ENCODE results near the gene GRID1.

The GRID1 gene

DNA sequence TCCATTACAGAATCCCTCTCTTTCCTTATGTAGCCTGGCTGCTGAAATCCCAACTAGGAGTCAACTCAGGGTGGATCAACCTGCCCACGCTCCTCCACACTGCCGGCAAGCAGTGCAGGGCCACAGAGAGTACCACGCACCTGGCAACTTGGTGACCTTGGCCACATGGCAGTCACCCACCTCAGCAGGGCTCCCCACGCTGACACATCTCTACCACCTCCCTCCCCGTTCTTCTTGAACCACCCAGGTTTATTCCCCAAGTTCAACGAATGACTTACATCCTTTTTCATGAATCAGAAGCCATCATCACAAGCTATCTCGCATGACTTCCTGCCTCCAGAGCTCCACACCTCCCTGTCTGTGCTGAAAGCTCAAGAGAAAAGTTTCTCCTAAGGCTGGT is 153.4 kb downstream of the GRID1 start:
- no peak for DNase-seq (ENCODE audit: low spot score)

DNA sequence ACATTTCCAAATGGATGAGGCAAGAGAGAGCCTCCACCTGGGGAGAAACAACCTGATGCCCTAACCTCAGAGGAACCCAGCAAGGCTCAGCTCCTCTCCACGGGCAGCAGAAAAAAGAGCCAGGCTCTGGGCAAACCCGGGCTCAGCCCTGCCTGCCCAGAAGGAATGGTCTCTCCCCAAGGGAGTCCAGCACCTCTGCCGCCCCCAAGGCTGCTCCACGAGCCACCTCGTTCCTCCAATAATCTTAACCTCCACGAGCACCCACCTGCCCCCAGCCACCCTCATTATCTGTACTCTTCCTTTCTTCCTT is 154.2 kb downstream of the GRID1 start:
- no peak for DNase-seq (ENCODE audit: low spot score)

DNA sequence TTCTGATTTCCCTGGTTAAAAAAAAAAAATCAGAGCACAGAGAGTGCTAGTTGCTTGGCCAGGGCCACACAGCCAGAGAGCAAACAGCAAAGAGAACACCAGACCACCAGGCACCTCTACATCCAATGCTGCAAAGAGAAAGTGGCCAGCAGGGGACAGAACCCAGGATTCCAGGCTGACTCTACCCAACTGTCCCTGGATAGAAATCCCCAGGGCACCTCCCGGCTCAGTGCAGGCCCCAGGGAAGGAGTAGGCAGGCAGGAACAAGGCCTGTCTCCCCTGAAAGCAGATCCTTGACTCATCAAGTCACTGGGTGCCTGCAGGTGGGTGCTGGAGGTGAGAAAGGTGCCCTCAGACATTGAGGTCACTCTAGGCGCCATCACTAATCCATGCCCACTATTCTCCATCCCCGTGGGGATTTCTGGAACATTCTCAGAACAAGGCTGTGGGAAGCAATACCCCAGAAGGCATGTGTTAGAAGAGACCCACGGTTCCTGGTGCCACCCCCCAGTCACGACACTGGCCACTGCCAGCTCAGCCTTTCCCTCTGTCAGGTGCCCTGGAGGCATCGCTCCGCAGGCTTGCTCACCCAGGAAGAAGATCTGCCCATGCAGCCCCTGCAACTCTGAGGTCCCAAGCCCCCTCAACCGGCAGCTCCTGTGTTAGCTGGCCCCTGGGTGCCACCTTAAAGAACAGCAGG is 154.8 kb downstream of the GRID1 start:
- DNase-seq (ENCODE audit: low spot score): no peak

DNA sequence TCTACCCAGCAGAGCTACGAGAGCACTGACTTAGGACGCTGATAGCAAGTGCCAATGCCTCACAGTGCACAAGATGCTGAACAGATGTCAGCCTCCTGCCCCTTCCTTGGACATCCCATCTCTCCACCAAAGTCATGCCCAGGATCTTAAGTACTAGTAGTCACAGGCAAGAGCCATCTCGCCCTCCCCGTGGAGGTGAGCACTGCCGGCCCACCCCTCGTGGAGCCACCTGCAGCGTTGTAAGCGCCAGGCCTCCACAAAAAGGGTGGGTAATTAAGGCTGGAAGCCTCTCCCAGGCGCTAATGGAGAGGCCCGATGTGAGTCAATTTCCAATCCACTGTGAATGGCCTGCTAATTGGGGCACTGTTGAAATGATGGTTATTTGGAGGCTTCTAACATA is 156.2 kb downstream of the GRID1 start:
- DNase-seq (ENCODE audit: low spot score): no peak

DNA sequence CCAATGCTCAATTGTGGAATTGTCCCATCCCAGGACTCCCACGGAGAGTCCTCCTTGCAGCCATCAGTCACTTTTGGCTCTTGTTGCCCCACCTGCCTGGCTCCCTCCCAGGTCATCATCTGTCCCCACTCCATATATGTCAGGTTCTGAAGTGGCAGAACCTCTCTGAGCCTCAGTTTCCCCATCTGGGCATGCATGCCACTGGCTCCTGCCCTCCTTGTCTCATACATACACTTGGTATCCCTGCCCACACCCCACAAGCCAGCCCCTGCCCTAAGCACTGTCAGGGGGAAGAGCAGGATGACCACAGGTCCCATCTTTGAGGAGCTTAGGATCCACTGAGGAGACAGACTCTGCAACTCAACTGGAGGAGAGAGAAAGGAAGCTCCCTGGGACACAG is 156.9 kb downstream of the GRID1 start:
- DNase-seq (ENCODE audit: low spot score): no peak

DNA sequence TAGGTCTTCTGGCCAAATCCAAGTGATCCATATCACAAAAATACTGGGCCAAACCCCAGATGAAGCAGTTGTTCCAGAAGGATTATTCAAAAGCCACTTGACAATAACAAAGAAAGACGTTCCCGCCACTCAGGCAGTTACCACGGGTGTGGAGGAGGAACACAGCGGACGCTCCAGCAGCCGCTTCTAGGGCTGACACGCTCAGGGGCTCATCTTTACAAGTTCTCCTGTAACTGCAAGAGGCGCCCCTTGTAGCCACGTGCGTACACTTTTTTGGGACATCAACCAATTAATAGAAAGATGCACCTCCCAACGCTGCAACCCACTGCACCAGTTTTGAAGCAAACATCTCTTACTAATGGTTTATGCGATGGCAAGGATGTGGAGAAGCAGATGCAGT is 159.4 kb downstream of the GRID1 start:
- DNase-seq (ENCODE audit: low spot score): no peak

DNA sequence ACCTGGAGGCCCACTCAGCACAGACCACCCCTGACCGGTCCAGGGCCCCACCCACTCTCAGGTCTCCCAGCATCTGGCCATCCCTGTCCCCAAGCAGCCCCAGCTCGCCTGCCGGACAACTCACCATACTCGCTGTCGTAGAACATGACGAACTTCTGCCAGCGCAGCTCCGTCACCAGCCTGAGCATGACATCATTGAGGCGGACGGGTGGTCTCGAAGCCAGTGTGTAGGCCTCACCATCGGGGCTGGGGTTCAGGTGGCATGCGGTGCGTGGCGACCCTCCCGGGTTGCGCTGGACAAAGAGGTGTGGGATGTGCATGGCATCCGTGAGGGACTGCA is 160.4 kb downstream of the GRID1 start:
- no peak for DNase-seq (ENCODE audit: low spot score)

DNA sequence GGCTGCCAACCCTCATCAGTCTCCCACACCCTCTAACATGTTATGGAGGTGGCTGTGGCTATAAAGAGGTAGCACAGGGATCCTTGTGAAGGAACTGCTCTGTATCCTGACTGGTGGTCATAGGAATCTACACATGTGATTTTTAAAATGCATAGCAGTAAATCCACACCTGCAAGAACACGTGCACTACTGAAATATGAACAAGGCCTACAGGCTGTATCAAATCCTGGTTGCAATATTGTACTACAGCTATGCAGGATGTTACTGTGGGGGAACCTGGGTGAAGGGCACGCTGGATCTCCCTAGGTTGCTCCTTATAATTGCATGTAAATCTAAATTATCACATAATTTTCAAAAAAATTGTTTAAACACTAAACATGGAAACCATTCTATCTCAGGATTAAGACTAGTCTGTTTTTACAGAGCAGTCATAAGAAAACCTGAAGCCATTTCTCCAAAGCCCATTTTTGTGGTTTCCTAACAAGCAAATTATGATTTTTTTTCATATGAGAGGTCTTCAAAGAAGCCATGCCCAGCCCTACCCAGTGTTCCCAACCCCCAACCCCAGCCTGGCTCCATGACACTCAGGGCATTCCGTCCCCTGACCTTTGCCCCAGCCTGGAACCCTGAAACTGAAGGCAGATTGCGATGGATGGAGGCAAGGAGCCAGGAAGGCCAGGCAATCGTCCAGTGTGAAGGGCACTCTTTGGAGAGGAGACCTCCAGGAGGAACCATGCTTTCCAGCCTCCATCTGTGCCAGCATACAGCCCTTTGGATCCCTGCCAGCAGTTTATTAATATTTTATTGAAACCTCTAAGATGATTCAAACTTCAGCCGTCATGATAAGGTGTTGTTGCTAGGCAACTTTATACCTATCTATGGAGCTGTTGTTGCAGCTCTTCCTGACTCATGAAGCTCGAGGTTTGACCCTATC is 161.0 kb downstream of the GRID1 start:
- no peak for DNase-seq (ENCODE audit: low spot score)

DNA sequence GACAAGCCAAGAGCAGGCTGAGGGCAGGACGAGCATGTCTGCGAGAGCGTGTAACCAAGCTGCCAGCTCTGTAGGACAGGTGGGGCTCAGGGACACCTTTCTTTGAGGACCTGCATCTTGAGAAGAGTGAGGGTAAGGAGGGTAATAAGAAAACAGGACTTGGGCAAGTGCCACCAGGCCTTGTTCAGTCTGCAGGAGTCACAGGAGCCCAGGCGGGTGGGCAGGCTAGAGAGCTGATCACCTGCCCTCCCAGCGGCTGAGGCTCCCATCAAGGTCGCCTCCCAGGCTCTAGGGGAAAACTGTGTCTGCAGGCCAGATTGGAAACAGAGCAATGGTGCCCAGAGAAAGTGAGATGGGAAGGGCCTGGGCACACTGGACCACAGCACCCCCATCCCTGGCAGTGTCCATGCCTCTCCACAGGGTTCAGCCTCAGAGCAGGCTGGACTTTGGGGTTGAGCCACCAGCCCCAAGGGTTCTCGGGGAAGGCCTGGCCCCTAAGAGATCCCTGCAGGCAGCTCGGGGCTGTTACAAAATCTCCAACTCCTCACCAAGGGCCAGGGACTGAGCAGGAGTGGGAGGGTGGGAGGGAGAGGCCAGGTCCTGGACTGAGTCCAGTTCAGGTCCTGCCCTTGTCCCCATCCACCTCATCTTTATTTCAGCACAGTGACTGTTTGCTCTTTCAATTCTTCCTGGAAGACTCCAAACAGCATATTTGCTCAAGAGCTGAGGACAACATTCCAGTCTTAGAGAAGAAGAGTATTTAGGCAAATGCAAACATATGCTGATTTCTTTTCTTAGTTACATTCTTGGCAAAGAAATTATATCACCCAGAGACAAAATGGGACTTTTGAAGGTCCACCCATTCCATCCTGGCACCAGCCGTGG is 161.9 kb downstream of the GRID1 start:
- no peak for DNase-seq (ENCODE audit: low spot score)

DNA sequence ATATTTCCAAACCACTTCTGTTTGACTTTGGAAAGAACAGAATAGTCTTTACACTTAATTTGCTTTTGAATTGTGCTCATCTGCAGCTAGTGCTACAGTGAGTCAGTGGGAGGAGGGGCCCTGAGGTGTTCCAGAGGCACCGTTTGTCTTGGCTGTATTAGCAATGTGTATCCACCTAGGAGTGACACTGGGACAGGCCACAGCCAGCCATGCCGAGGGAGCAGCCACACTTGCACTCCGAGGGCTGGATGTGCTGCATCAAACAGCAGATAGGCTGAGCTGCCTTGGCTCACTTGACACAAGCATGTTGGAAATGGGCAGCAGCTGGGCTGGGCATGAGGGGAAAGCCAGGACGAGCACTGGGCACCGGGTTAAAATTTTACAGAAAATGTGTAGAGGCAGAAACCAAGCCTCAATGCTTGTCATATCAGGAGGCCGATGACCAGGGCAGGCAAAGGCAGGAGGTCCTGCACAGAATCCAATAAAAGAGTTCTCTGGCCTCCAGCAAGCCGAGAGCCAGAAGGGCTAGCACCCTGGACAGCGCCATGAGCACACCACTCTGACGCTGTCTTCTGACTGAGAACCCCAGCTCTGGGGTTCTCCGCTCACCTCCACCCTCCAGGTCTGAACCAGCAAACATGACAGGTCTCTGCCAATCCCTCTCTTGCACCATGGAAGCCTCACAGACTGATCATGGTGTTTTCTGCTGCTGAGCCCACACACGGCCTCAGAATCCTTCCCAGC is 163.3 kb downstream of the GRID1 start:
- DNase-seq (ENCODE audit: low spot score): no peak

DNA sequence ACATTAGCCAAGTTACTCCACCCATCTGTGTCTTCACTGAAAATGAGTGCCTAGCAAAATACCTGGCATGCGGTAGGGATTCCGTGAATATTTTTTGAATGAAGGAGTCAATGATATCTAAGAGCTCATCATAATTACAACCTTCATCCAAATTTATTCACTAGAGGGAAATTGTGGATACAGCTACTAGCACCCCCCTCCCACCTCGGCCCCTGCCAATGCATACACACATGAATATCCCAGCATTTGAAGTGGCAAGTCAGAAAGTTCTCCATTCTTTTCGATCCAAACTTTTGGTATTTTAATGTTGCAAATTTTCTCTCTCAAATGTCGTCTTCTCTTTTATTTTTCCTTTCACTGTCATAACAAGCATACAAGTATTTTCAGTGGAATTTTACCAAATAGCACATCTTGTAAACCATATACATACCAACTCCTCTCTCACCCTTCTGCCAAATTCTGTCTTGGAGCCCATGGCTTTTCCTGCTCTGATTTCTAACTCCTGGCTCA is 164.3 kb downstream of the GRID1 start:
- DNase-seq (ENCODE audit: low spot score): no peak

DNA sequence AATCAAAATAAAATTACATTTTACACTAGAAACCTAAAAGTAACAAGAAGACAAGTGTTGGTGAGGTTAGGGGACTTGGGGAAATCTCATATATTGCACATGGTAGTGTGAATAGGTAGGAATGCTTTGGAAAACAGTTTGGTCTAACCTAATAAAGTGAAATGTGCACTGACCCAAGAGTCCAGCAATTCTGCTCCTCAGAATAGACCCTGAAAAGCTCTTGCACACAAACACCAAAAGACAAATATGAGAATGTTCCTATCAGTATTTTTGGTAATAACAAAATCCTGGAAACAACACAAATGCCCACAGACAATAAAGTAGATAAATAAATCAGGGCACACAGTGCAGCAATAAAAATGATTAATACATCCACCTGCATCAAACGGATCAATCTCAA is 165.7 kb downstream of the GRID1 start:
- DNase-seq (ENCODE audit: low spot score): no peak

DNA sequence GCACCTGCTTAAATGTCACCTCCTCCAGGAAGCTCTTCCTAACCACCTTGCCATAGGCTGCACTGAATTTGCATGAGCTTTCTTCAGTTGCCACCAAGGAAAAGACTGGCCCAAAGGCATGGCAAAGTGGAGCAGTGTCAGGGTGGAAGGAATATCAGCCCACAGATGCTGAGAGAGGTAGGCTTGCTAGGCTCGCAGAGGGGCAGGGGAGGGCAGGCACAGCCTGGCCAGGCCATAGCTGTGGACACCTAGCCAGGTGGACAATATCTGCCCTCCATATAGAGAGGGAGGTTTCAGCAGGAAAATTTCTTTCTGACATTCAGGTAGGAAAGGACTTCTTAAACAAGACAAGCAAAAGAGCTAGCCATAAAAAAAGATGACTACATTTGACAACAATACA is 166.3 kb downstream of the GRID1 start:
- no peak for DNase-seq (ENCODE audit: low spot score)

DNA sequence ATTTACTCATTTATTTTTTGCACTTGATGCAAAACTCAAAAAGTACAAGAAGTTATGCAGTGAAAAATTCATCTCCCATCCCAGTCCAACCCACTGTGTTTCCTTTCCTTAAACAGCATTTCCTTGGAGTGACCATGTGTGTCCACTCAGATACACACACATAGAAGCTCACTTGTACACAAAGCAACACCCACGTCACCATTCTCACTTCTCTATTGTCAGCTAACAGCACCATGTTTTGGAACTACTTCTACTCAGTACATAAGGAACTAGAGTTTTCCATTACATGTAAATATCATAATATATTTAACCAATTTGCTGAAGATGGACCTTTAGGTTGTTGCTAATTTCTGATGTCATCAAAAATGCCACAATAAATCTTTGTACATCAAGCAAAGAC is 167.6 kb downstream of the GRID1 start:
- DNase-seq (ENCODE audit: low spot score): no peak

DNA sequence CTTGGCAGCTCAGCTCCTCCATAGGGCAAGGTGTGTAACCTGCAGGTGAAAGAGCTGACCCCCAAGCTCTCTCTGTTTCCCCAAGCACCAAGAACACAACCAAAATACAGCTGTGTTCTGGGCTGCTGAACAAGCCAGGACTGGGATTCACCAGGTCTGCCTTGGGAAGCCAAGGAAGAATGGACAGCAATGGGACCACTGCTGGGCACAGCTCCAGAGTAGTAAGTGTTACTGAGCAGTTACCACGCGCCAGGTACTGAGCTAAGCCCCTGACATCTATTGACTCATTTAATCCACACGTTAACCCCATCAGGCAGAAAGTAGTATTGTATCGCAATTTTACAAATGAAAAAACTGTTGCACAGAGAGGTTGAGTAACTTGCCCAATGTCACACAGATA is 168.3 kb downstream of the GRID1 start:
- no peak for DNase-seq (ENCODE audit: low spot score)

DNA sequence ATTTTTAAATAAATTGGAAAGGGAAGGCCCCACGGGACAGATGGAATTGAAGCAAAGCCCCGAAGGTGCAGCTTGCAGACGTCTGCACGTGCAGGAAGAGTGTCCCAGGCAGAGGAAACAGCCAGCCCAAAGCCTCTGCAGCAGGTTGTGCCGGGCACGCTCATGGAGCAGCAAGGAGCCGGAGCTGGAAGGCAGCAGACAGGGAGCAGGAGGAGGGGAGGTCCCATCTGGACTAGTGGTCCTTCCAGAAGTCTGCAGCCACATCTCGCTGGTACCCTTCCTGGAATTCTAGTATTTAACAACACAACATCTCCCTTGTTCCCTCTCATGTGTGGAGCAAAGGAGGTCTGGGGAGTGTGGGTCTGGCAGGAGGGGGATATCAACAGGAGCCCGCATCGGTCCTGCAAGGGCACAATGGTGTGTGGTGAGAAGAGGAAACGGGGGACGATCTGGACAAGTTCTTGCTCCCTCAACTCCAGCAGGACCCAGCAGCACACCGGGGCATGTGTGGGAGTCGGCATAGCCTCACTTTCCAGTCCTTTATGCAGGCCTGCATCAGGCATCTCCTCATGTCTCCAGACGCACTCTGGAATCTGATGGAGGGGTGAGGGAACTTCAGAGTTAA is 169.3 kb downstream of the GRID1 start:
- DNase-seq (ENCODE audit: low spot score): no peak

DNA sequence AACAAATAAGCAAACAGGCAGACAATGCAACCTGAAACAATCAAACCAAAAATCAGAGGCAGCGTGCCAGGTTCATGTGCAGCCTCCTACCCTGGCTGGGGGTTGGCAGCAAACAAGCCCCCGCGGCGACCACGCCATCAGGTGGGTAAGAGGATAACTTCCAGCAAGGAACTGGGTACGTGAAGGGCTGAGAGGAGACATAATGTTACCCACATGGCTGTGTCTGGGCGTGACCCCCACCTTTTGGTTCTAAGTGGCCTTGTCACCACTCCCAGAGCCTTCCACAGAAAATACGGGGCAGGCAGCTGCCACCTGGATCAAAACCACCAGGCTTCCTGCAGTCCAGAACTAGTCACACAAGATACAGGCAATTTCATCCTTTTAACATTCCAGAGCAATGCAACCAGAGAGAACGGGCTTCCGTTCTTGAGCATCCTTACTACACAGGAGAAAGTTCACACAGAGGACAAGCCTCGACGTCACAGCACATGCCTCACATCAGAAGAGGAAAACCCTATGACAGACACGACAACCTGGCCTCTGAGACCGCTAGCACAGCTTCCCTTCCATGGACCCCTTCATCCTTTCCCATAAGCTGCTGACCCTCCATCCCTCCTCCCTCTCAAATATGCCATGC is 171.0 kb downstream of the GRID1 start:
- no peak for DNase-seq (ENCODE audit: low spot score)

DNA sequence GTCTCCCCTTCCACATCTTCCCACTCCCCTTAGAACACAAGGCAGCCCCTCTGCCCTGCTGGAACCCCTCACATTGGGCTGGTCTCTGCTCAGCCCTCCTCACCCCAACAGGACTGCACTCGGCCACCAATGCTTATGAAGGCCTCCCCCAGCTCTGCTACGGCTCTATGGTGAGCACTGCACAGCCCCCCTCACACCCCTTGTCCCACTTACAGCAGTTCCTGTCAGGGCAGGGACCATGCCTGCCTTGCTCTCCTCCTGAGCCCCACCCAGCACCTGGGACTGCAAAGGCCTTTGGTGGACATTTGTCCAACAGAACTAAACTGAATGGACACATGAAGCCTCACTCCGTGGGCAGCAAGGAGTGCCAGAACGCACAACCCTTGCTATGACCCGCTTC is 171.9 kb downstream of the GRID1 start:
- DNase-seq (ENCODE audit: low spot score): no peak

DNA sequence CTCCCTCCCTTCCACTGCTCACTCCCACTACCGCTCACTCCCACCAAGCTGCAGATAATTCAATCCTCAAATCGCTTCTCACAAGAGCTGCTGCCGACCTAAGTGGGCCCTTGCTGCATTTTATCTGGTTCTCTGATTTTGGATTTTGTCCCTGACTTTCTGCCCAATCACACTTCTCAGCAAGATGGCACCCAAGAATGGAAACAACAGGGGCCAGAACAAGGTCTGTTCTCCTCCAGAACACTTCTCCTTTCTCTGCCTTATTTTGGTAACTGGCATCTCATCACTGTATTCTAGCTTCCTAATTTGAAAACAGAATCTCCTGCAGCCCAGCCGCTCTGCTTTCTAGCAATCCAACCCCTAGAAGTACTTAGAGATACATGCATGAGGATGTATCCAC is 172.8 kb downstream of the GRID1 start:
- DNase-seq (ENCODE audit: low spot score): no peak

DNA sequence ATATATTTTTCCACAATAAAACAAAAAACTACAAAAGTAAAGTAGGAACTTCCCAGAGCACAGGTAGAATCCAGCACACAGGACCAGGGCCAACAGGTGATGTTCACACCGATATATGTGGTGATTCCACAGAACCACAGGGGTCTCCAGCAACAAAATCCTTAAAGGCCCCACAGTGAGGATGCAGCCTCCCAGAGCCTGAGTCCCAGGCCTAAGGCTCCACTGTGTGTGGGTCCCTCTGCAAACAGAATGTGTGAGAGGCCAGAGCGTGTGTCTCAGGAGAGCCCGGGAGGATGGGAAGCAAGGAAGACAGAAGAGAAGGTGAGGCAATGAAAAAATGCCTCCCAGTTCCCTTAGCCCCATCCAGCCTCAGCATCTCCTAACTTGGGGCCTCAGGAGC is 173.9 kb downstream of the GRID1 start:
- DNase-seq (ENCODE audit: low spot score): no peak

DNA sequence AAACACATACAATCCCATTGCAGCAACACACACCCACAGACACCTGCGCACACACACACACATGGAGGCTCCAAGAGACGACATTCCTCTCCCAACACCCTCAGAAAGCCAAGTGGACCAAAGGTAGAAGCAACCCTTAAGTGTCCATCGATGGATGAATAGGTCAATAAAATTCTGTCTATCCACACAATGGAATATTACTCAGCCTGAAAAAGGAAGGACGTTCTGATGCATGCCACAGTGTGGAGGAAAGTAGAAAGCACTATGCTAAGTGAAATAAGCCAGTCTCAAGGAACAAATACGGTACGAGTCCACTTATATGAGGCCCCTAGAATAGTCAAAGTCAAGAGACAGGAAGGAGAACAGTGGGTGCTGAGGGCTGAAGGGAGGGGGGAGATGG is 174.4 kb downstream of the GRID1 start:
- no peak for DNase-seq (ENCODE audit: low spot score)

Measured in cerebellar cortex (tissue), 1 donor.